NCI-H2107 treated with DMSO at 0.1 percent for 48 hours (cell line): ENCODE data around the gene NAMPT.
"Not testable (repeated sequence)": the region's sequence is repeated elsewhere in the genome, so short reads cannot be mapped to it uniquely, and the experiment has no call there.

ENCODE experiments used
- DNase-seq: peaks from one replicate; lab custom pipeline; 2025; ENCODE audit not compliant: unreplicated experiment; lab: John Stamatoyannopoulos, UW

The NAMPT gene

DNA sequence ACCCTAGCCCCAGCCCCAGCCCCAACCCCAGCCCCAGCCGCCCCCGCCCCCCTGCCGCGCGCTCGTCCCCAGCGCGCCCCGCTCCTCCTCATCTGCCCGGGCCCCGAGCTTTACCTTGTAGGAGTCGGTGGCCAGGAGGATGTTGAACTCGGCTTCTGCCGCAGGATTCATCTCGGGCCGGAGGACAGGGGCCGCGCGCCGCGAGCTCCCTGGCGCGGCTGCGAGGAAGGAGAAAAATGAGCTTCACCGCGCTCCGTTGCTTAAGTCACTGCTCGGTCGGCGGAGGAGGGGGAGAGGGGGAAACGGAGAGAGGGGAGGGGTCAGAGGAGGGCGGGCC lies at the start of gene NAMPT:
TSS of gene NAMPT (minus strand) at position 270 of the 337 bp plus-strand sequence. CDS start at position 171, 99 bp downstream.
- no peak for DNase-seq

DNA sequence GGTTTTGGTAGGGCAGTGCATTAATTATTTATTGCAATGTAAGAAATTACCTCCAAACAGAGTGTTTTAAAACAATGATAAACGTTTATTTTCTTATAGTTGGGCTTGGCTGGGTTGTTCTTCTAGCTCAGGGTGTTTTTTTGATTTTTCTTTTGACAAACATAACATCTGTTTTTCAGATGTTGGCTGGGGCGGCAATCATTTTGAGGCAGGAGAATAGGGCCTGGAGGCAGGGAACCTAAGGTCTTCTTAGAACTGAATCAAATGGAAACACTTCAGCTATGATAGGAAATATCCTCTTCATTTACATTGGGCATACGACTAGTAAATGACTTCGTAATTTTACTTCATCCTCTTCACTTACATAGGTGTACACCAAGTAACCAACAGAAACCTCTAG lies 47.4 kb upstream of the NAMPT start:
- no peak for DNase-seq

DNA sequence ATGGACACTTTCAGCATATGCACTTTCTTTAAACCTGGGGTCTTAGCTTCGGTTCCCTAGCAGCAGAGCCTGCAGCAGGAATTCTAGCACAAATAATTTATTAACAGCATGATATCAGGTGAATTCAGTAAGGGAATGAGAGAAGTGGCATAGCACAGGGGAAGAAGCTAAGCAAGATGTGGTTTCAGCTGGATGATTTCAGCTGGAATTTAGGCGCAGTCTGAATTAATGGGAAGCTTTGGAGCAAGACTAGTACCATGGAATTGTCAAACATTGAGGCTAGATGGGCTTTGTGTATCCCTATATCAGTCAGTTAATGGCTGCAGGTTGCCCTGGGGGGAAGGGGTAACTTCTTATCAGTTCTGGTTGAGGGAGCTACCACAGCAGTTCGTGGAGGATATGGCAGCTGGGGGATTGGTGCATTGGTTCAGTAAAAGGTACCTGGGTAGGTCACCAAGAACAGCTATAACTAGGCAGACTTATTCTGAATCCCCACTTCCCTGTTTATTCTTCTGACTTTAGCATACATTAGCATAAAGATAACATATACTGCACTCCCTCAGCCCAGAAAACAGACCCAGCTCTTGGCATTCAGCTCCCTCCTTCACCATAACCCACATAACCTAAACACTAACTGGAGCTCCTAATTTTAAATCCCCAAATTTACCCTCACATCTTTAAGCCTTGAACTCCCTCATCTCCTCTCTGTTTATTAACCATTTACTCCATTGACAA lies 46.8 kb upstream of the NAMPT start:
- no peak for DNase-seq

DNA sequence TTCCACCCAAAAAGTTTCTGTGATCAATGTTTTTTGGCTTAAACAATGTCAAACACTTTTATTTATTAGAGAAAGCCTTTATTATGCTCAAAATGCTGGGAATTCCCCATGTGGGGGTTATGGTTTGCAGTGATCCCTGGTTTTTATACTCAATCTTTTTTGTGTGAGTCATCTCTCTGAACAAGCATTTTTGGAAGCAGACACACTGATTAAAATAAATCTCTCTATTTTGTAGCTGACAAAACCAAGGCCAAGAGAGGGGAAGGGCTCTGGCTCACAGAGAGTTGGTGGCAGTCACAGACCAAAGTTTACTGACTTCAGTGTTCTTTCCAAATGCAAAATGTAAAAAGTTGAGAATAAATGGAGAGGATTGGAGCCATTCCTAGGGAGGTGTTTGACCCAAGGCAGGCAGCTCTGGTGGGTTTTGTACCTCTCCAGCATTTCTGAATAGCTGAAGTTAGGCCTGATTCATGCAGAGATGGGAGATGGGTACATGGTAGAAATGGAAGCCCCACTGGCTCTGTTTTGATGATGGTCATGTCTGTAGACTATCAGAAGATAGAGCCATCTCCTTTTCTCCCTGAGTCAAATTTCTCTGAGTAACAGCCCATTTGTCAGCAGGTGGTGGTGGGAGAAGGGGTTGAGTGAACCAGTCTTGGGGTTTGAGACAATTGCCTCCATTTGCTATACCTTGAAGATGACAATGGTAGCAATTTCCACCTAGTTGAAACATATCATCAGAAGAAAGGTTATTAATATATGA lies 45.4 kb upstream of the NAMPT start:
- DNase-seq = no peak

DNA sequence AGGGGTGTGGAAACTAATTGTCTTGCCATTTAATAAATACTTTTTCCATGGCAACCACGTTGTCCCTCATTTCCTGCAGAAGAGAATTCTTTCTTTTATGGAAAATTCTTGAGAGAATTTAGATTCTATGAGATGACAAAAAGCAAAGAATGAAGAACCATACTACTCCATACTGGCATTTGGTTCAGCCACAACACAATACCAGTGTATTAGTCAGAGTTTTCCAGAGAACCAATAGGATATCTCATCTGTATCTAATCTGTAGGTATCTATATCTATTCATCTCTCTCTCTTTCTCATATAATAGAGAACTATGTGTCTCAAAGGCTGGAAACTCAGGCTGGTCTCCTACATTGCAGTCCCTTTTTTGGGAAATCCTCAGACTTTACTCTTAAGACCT lies 44.6 kb upstream of the NAMPT start:
- no peak for DNase-seq

DNA sequence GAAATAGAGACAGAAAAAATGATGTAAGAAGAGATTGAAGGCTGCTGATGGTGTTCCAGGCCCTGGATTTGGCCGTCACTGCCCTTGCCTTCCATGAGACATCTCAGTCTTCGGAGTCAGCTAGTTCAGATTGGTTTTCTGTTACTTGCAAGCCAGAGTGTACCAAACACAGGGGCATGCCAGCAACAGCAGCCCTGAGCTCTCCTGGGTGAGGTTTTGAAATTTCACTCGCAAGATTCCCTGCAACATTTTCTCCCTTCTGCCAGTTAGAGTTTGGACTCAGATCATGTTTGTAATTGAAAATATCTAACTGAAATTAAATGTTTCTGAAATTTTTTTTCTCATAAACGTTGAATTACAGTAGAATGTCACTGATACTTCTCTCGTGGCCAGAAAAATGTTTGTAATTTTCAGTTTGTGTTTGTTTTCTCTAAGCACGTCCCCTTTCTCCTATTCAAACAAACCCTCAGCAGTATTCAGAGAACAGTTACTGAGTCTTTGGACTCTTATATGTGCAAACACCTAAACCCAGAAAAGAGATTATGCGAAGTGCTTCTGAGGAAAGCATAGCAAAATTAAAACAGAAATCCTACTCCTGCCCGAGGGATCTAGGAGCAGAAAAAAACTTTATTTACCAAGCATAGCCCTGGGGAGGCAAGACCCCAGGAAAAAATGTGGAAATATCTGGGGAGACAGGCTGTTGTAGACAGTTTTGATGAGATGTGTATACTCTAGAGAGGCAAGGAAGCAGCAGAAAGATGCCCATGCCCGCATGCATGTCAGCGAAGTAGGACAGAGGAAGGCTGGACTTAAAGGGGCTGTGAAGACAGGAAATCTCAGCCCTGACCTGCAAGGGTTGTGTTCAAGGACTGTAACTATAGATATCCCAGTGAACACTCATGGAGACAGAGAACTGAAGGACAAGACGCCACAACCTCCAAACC lies 43.0 kb upstream of the NAMPT start:
- DNase-seq = no peak

DNA sequence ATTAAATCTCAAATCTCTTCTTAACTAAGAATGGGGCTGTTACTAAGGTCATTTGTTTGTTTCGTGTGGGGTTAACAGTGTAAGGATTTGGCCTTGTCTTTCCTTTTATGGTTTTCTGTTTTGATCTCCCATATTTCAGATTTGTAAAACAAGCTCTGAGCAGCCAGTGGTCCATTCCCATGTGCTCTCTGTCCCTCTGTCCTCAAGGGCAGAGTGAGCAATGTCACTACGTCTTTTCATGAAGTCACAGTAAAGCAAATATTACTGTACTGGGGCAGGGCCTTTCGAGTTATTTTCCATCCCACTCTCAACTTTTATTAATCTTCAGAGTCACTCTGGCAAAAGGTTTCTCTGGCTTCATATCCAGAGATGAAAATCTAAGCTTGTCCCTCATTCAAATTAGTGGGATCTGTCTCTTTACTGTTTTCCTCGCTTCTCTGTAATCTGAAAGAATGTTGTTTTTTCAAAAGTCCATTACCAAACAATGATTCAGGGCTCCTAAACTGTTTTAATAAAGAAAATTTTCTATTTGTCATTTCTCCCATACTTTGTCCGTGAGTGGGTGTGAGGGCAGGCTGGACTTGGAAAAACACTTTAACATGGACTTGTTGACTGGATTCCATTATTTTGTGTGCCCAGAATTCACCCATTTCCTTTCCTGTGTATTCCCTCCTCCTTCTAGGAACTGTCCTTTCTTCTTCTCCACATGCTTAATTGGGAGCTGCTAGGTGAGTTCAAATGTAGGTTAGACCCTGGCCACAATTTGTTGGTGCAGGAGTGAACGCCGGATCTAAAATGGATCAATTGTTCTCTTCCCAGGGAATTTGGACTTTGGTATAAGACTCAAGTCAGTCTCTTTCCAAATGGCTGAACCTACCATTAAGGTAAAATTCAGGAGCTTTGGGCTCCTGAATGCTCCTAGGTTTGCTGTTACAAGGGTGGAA lies 42.1 kb upstream of the NAMPT start:
- no peak for DNase-seq

DNA sequence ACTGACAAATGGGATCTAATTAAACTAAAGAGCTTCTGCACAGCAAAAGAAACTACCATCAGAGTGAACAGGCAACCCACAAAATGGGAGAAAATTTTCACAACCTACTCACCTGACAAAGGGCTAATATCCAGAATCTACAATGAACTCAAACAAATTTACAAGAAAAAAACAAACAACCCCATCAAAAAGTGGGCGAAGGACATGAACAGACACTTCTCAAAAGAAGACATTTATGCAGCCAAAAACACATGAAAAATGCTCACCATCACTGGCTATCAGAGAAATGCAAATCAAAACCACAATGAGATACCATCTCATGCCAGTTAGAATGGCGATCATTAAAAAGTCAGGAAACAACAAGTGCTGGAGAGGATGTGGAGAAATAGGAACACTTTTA lies 39.7 kb upstream of the NAMPT start:
- DNase-seq = not testable (repeated sequence)

DNA sequence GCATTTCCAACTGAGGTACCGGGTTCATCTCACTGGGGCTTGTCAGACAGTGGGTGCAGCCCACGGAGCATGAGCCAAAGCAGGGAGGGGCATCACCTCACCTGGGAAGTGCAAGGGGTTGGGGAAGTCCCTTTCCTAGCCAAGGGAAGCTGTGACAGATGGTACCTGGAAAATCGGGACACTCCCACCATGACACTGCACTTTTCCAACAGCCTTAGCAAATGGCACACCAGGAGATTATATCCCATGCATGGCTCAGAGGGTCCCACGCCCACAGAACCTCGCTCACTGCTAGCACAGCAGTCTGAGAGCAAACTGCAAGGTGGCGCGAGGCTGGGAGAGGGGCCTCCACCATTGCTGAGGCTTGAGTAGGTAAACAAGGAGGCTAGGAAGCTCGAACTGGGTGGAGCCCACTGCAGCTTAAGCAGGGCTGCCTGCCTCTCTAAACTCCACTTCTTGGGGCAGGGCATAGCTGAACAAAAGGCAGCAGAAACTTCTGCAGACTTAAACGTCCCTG lies 35.5 kb upstream of the NAMPT start:
- not testable (repeated sequence) for DNase-seq

DNA sequence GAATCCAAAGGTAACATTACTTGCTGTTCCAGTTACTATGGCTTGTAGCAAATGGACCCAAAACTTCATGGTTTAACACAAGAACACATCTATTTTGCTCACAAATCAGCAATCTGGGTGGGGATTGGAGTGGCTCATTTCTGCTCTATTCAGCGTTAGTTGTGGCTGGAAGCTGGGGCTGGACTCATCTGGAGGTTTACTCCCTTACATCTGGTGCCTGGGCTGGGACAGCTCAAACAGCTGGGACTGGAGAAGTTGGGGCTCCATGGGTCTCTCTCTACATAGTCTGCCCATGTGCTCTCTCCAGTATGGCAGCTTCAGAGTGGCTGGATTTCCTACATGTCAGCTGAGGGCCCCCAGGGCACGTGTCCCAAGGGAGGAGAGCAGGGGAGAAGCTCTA lies 33.7 kb upstream of the NAMPT start:
- no peak for DNase-seq

DNA sequence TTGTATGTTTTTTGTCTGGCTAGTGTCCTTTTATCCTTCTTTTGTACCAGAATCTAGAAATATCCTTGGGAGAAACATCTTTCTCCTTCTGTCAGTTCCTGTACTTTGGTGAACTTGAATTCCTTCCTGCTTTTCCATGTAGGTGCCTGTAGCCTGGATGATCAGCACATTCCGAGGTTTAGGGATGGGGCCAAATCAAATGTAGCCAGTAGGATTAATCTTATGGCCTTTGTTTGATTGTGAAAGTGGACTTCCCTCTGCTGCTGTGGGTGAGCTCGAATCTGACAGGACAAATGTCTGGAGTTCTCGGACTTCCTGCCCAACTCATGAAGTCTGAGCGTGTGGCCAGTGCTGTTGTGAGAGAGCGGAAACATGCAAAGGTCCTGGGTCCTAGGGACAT lies 33.2 kb upstream of the NAMPT start:
- no peak for DNase-seq

DNA sequence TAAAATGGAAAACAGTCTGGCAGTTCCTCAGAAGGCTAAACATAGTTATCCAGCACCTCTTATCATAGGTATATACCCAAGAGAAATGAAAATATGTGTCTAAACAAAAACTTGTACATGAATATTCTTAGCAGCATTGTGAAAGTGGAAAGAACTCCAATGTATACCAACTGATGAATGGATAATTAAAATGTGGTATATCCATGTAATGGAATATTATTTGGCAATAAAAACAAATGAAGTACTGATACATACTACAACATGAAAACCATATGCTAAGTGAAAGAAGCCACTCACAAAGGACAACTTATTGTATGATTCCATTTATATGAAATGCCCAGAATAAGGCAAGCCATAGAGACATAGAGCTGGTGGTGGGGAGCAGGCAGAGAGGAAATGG lies 32.2 kb upstream of the NAMPT start:
- DNase-seq = no peak

DNA sequence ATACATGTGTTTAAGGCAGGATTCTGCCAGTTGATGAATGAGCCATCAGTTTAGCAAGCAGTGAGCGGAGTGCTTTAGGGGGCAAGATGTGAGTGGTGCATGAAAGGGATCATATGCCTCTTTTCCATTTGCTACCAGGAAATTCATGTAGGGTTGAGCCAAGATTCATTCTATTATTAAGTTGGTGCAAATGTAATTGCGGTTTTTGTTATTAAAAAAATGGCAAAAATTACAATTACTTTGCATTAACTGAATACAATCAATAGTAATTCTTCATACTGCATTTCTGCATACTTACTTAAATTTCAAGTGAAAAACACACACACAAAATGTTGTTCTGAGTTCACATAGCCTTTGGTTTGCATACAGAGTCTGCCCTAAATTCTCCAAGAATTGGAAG lies 30.1 kb upstream of the NAMPT start:
- no peak for DNase-seq

DNA sequence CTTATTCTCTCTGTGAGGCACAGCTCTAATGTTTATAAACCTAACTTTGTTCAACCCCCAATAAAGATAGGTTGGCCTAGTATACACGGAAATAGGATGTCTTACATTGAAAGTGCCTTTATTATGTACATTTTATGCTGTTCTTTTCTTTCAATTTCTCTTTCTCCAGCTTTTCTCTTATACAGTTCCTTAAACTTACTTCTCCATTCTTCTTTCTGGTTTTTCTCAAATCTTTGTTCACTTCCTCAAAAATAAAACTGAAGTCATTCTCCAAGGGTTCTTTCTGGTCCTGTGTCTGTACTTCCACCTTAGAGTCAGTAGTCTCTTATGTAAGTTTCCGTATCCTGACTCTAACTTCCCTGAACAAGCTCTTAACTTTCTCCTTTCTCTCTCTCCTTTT lies 29.2 kb upstream of the NAMPT start:
- no peak for DNase-seq

DNA sequence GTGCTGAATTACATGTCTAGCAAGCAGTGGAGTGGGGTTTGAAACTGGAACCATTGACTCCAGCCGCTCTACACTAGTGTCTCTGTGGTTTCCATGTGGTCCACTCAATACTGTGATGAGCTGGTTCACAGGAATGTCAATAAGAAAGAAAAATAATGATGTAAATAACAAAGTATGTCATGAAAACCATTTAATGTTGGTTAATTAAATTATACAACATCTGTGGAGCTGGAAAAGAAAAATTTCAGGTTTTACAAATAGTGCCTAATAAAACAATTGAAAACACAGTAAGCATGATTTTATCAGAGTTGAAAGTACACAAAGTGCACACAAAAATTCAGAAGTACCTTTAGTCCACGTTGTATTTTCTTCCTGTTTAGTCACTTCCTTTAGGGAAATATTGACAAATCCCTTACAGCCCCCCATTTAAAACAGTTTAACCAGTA lies 28.7 kb upstream of the NAMPT start:
- DNase-seq = no peak

DNA sequence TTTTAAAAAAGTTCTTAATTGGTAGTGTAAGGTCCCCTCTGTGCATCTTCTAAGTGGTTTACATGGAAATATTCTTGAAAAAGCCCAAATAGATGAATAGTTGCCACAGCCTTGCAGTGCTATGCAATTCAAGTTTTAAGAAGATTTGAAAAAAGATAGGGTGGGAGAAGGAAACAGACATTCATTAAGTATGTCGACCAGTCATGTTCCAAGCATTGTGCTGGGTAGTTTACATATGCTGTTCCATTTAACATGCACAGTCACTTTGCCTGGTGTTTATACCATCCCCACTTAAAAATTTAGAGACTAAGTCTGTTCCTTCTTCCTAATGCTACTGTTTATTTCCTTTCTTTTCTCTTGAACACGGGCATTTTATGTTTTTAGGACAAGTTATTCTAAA lies 28.1 kb upstream of the NAMPT start:
- no peak for DNase-seq

DNA sequence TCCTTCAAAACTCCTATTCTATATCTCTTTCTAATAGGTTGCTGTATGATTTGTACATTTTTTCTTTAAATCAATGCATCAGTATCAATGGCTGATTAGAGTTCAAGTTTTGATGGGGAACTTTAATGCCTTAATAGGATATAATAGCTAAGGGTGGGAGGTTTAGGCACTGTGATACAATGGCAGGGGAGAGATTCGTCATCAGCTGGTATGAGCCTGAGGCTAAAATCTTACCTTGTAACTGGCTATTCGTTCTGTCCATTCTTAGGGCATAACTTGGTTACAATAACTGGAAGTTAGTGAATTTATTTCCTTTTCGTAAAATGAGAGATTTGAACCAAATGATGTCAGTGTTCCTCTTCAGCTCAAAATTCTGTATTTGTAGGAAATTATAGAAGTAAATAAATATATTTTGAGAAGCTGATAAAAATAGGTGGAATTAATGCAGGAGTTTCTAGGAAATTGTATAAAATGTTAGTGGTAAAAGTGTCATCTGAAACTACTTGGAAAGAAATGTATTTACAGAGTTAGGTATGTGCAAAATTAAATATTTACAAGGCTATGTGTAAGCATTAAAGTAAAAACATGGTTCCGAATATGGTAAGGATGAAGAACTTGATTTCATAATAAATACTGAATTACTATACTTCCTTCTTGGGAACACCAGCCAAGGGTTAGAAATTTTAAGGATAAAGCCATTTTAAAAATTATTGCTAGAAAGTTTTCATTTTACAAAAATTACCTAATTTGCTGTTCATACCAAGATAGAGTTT lies 27.5 kb upstream of the NAMPT start:
- DNase-seq = no peak

DNA sequence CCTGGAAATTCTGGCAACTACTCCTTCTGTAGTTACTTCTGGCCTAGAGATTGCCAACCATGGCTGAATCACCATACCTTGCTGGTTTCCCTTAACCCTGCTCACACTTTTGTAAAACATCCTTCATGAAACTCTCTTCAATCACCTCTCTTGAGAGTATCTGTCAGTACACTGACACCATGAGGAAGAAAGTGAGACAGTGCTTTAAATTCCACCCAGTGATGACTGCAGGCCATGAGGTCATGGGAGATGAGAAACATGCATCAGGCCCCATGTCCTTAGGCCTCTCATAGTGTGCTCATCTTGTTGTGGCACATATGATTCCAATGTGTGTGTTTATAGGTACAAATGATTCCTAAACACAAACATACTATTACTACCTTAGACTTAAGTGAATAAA lies 24.6 kb upstream of the NAMPT start:
- DNase-seq = no peak

DNA sequence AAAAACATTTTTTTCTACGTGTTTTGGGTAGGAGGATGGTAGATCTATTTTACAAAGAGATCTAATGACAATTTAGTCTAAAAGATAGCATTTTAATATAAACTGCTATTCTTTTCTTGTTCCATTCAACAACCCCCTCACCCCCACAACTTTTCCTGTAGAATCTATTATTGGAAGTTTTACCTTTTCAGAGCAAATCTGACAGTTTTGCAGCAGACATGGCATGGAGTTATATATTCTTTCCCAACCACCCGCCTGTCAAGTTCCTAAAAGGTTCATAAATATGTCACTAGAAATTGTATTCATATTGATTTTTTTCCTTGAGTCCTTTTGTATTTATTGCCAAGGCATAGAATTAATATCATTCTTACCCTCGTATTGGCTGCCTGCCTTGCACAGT lies 21.5 kb upstream of the NAMPT start:
- DNase-seq = no peak

DNA sequence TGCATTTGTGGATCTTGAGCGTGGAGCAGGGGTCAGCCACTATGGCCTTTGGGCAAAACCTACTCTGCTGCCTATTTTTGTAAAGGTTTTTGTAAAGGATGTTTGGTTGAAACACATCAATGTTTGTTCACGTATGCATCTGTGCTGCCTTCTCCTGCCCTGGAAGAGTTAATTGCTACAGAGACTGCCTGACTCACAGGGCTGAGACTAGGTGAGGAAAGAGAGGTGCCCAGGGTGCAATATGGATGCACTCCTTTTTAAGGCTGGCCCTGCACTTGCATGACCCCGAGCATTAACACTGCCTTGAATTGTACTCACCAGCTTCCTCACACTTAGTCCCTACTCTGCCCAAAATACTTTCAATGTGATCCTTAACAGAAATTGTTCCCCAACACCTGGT lies 20.9 kb upstream of the NAMPT start:
- DNase-seq = no peak
